GM18498 (cell line): ENCODE measurements around the gene ADAMTS17.

ENCODE experiments used
- ATAC-seq: cut with Tn5 transposase; IDR thresholded peaks from one replicate; pipeline ENCODE4 v1.9.1; 2021; ENCODE audit warnings: mild to moderate bottlenecking, moderate library complexity; ENCODE audit not compliant: unreplicated experiment

ADAMTS17 gene

DNA sequence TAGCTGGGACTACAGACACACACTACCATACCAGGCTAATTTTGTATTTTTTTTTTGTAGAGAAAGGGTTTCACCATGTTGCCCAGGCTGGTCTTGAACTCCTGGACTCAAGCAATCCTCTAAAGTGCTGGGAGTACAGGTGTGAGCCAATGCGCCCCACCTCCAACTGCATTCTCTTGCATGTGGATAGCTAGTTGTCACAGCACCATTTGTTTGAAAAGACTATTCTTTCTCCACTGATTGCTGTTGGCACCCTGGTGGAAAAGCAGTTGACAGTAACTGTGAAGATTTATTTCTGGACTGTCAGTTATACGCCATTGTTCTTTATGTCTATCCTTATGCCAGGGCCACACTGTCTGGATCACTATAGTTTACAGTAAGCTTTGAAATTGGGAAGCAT lies 303.9 kb downstream of the ADAMTS17 start:
- ATAC-seq = no peak

DNA sequence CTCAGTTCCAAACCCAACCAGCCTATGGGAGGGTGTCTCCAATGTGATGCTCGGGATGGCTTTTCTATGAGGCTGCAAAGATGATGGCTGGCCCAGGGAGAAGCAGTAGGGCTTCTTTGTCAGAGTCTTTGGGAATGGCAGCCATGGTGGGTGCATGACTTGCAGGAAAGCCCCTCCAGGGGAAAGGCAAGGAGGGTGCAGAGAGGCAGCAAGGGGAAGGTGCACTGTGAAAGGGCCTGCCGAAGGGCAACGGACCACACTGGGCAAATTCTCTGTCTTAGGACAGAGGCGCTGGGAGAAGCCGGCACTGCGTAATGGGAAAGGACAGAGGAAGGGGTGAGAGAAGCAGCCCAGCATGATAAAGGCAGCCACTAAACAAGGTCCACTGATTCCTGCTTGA lies 305.8 kb downstream of the ADAMTS17 start:
- ATAC-seq = no peak

DNA sequence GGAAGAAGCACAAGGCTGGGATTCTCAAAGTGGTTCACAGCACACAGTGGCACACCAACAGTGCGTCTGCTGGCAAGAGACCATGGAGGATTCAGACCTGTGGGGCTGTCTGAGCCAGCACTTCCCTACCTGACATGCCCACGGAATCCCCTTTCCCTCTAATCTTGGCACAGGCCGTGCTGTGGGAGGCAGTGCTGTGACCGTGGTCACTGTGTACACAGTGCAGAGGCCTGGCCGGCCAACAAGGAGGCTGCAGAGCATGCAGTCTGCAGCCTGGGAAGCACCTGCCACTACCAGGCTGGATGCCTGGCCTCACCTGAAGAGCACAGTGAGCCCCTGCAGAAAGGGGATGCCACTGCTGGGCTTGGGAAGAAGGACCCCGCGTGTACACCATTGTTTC lies 307.6 kb downstream of the ADAMTS17 start:
- no peak for ATAC-seq

DNA sequence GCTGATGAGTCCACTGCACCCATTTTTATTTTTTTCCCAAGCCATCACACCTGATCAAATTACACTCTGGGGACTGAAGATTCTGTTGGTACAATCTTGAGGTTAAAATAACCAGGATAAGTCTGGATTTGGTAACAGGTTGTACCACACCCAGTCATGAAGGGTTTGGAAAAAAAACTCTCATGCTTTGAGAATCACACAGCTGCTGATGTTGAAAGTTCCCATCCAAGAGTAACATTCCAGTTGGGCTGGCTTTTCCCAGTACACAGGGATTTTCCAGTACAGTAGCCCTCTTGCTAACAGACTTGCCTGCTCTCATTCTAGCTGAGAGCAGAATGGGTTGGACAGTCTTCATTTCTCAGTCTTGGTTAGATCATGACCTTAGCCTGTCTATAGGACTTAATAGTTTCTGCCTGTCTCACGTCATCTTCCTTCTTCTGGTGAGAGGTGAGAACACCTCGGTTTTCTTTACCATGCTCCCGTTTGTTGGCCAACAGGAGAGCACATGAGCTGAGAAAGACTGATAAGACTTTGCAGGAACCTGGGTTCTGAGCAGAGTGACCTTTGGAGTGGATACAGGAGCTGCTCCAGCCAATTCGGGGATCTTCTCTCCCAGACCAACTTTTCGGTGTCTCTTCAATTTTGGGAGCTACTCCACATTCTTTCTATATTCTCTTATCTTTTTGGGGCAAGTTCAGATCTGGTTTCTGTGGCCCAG lies 308.5 kb downstream of the ADAMTS17 start:
- no peak for ATAC-seq

DNA sequence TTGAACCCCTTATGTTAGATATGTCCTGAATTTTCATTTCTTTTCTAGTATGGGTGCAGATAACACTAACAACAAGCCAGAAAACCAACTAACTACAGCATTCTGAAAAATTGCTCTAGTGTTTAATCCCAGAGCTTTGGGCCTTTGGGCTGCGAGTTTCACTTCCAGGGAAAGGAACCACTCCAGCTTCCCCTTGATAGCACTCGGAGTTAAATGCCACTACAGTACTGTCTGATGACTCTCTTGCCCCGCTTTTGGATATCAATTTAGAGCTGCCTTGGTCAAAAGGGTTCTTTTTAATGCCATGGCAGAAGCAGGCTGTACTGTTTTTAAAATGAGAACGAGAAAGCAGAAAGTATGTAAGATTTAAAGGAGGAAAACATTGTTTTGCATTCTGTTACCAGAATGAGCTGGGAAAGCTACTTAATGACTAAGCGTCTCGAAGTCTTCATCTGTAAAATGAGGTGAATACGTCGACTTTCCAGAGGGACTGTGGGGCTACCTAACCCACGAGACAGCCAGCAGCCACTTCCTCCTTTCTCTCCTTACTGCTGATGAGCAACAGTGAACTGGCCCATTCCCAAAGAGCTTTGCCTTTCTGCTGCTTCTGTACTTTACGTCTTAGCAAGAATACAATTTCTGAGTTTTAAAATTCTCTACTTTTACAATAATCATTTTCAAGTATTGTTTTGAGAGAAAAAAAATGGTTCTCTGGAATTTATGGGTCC lies 309.3 kb downstream of the ADAMTS17 start:
- ATAC-seq = no peak

DNA sequence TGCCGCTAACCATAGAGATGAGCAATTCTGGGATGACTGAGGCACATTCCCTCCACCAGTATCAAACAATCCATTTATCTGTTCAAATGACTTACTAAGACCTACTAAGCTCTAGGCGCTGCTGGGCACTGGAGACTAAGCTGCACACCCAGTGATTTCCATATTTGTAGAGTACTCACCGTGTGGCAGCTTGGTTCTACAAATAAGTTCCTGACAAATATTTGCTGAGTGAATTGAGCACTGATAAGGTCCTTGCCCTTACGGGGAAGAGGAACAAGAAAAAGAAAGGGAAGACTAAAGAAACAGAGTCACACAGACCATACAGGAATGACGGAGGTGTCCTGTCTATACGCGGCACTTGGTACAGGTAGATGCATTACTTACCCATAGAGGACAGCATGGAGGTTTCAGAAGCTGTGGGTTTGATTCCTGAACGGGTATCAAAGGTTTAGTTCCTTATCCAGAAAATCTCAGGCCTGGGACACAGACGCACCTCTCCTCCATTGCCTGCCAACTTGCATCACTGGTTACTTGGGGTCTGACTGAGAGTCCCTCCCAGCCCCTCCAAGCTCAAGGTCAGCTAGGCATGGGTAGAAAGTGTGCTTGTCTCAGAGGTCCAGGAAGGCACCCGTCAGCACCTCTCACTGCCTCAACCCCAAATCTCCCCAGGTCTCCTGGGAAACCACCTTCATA lies 310.0 kb downstream of the ADAMTS17 start:
- no peak for ATAC-seq

DNA sequence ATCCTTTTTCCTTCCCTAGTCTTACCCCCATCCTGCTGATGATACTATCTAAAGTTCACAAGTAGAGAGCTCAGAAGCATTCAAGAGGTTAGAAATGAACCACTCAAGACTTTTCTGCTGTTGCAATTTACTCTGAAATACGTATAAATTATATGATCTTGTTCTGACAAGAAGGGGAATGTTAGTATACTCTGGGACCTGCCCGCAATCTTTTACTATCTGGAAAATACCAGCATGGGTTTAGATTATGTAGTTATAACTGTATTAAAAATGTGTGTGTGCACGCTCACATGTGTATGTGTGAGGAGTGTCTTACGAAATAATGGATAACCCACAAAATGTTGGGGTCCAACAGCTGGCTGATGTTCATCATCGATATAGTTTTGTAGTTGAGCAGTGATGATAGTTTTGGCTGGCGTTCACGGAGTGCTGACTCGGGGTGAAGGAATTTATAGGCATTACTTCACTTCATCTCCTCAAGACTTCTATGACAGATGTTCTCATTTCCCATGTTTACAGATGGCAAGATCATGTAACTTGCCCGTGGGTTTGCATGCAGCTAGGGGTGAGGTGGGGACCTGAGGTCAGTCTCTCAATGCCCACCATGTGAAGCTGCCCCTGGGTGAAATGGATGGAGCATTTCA lies 311.1 kb downstream of the ADAMTS17 start:
- ATAC-seq = no peak

DNA sequence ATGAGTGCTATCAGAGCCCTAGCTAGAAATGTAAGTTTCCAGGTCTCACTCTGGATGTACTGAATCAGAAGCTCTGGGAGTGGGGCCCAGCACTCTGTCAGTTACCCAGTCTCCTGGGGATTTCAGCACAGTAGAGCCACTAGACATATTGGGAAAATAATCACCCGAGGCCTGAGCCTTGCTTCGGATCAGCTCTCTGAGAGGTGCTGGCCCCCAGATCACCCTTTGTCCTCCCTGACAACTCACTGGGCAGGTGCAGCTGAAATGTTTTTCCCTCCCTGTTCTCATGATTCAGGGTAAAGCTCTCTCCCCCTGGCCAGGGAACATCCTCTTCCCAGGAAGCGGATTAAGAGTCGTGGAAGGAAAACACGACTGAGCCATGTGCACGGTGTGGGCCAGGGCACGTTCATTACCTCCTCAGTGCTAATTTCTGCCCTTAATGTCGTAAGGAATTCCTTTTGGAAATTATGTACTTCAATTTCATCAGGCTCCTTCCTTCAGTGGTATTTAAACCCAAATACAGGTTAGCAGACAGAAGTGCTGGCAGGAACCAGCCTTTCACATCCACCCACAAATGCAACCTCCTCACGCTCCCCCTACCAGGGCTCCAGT lies 311.8 kb downstream of the ADAMTS17 start:
- no peak for ATAC-seq

DNA sequence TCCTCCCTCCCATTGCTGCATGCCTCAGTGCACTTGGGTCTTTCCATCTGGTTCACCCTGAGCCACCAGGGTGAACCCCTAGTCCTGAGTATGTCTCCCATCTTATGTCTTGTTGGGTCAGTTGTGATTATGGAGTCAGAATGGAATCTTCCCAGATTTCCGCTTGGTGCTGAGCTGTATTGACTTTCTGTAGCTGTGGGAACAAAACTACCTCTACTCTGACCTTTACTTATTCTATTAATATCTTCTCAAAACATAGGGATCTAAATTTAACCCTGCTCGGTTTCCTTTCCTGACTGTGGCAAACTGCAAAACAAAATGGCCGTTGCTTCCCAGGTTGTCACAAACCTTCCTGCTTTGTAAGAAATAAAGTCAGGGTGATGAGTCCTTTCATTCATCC lies 312.7 kb downstream of the ADAMTS17 start:
- no peak for ATAC-seq

DNA sequence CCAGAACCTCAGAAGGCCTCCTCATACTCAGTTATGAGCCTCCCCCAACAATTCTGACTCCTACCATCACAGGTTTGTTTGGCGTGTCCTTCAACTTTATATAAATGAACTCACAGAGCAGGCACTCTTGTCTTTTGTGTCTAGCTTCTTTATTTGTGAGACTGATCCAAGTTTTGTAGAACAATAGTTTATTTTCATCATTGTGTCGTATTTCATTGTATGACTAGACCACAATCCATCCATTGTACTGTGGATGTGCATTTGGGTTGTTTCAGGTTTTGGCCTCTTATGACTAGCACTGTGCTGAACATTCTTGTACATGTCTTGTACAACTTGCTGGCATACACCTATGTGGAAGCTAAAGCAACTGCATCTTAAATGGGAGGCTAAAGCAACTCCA lies 315.7 kb downstream of the ADAMTS17 start:
- ATAC-seq = no peak

DNA sequence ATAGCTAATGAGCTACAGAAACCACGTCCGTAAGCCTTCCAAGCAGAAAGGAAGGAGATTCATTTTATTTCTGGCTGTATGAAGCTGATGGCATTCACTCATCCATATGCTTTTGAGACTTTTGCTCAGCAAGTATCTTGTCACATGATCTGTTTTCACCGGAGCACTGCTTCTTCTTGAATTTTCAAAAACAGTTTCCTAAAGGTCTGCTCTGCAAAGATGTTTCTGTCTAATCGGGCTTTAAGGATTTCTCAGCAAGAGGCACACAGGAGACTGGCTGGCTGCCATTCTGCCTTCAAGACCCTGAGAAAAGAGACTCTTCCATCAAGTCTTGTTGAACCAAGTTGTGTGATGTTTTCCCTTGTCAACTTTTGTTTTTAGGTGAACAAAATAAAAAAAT lies 319.0 kb downstream of the ADAMTS17 start:
- ATAC-seq = no peak

DNA sequence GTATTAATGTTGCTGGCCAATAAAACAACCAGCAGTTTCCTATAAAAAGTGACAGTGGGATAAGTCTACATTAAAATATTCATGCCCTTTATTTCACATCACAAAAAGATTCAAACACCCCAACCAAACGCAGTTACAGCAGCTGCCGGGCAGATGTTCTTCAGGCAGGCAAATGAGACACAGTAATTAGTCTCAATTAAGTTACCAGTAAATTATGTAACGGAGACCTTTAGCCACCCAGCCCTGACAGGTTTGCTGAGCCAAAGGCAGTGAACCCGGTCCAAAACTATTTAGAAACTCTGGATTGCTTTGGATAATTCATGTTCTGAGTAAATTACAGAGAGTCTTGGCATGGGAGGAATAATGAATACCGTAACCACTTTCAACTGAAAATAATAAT lies 319.4 kb downstream of the ADAMTS17 start:
- no peak for ATAC-seq

DNA sequence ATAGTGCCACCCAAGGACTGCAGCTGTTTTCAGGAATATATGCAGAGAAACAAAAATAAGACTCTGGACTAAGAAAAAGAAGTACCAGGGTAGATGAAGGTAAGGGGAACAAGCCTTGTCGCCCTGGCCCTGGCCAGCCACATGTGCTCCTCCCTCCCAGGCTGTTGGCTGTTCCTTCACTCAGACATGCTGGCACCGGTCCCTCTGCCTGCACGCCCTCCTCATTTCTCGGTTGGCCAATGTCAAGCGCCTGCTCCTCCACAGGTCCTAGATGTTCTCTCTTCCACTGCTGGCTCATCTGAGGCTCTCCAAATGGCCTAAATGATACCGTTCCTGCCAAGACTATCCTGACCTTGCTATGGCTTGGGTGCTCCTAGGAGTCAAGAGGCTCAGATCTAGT lies 320.1 kb downstream of the ADAMTS17 start:
- ATAC-seq = no peak

DNA sequence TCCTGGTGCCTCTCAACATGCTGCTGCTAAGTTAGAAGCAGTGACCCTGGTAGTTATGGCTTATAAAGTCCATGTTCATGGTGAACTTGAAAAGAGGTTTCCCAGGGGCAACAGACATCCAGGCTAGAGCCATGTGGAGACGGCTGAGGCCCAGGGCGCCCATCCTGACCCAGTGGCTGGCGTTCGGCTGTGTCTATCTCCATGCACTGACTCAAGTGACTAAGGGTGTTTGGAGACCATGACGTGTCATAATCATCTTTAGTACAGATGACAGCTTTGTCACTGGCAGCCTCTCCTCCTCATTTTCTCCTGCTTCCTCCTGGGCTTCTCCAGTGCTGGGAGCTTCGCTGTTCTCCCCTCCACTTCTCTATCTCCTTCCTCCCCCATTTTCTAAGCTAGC lies 321.2 kb downstream of the ADAMTS17 start:
- no peak for ATAC-seq

DNA sequence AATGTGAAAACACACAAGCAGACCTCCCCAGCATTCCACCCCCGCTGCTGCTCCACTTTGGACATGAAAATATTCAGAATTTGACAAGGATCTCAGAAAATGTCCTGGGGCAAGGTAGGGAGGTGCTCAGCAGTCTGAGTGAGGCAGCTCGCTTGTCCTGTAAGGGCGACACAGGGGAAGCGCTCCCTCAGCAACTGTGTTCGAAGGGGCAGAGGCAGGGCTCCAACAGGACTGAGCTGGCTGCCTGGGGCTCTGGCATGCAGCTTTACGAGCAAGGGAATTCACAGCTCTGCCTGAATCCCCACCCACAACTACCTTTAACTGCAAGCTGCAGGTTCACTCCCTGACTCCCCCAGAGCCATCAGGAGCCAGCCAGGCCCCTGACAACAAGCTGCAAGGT lies 321.6 kb downstream of the ADAMTS17 start:
- ATAC-seq = no peak

DNA sequence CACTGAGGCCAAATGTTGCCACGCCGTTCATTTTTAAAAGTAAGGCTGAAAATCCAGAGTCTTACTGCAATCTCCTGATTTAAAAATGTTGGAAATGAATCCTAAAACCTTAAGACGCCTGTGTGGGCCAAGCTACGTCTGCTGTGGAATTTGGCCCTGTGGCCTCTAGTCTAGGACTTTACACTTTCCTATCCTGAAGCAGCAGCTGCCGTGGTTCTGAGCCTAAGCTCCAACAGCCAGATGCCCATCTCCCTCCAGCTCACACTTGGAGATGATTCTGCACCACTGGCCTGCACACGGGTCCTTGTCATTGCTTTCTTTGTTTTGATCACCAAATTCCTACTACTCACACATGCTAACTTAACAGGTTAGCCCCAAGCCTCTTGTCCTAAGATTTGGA lies 322.2 kb downstream of the ADAMTS17 start:
- ATAC-seq = no peak

DNA sequence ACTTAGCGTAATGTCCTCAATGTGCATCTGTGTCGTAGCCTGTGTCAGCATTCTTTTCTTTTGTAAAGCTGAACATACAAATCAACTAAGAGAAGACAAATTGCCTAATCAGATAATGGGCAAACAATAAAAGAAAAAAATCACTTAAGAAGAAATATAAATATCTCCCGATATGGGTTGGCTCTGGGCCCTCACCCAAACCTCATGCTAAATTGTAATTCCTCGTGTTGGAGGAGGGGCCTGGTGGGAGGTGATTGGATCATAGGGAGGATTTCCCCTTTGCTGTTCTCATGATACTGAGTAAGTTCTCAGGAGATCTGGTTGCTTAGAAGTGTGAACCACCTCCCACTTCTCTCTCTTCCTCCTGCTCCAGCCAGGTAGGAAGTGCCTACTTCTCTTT lies 323.6 kb downstream of the ADAMTS17 start:
- ATAC-seq = no peak

DNA sequence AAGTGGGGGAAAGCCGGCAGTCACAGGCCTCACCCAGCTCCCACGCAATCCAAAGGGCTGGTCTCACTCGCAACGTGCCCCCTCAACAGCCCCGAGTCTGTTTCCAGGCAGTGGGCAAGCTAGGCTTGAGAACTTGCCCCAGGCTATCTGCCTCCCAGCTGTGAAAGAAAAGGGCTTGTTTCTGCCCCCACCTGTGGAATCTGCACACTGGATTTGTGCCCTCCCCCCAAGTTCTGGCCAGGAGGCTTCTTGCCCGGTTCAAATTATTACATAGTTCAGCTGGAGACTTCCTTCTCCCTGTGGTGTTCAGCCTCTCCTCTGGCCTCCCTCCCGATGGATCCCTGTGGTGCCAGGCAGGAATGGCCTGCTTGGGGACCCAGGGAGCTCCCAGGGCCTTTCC lies 324.6 kb downstream of the ADAMTS17 start:
- ATAC-seq = no peak

DNA sequence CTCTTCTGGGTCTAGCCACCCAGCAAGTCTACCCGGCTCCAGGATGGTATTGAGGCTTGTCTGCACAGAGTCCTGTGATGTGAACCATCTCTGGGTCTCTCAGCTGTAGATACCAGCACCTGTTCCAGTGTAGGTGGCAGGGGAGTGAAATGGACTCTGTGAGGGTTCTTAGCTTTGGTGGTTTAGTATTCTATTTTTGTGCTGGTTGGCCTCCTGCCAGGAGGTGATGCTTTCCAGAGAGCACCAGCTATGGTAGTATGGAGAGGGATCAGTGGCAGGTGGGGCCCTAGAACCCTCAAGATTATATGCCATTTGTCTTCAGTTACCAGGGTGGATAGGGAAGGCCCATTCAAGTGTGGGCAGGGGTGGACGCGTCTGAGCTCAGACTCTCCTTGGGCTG lies 325.1 kb downstream of the ADAMTS17 start:
- no peak for ATAC-seq

DNA sequence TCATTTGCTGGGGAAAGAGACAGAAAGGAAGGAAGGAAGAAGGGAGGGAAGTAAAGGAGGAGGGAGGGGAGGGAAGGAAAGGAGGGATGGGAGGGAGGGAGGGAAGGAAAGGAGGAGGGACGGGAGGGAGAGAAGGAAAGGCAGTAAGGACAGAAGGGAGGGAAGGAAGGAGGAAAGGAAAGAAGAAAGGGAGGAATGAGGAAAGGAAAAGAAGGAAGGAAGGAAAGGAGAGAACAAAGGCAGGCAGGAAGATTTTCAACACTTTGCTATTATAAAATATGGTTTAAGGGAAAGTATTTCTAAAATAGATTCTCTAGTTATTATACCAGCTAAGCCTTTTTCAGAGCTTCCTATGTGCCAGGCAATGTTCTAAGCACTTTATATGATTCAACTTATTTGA lies 330.5 kb downstream of the ADAMTS17 start:
- ATAC-seq = no peak

DNA sequence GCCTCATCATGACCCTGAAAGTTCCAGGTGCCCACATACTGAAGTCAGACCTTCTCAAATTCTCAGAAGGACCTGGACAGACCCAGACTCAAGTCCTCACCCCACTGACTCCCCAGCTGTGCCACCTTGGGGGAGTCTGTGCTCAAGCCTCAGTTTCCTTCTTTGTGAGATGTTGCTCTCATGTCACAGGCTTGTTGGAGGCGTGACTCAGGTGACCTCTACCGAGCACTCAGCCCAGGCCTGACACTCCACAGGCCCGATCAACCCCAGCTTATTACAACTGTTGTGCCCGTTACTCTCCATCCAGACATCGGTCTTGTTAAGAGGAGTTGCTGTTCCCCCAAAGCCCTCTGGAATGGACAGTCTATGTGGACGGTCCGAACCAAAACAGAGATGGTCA lies 332.4 kb downstream of the ADAMTS17 start:
- no peak for ATAC-seq
